ENCODE results near the gene ZC3H10.

DNA sequence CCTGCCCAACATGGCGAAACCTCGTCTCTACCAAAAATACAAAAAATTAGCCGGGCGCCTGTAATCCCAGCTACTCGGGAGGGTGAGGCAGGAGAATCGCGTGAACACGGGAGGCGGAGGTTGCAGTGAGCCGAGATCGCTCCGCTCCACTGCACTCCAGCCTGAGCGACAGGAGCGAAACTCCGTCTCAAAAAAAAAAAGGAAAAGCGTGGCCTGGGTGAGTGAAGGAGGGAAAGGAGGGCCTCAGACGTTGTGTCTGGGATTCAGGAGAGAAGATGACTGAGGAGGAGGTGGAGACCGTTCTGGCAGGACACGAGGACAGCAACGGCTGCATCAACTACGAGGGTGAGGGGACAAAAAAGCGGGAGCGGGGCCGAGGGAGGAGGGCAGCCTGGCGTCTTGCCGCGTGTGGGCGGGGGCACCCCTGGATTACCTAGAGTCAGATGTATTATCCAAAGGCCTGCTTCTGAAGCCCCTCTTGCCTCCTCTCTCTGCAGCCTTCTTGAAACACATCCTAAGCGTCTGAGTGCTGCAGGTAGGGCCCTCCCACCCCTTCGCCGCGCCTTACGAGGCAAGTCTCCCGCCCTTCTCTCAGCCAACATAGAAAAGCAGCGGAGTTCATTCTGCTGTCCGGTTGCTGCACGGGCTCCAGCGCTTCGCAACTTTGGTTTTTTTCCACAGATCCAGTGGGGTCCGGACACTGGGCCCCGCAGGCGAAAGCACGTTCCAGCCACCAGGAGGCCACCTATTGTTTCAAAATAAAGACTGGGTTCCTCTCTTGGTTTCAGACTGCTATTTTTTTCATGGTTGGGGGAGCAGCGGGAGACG is 39.3 kb downstream of the ZC3H10 start:
- TF ChIP-seq ZNF274 (IDR thresholded peaks at IDR 0.05; ENCODE audit: low read depth, low read length) = no peak
- no peak for TF ChIP-seq YY1 (IDR thresholded peaks at IDR 0.05; ENCODE audit: insufficient read depth, insufficient read length)
